Fibroblast of mammary gland (primary cell): ENCODE data around the gene NPTXR.

Source experiments
- DNase-seq: peaks from one replicate; pipeline ENCODE4 v3.0.0-alpha.2; 2010; ENCODE audit warnings: low read depth
- H3K4me3 ChIP-seq: 2 replicates; pipeline ENCODE4 v1.5.1; 2011; ENCODE audit warnings: low read depth, mild to moderate bottlenecking, low read length, moderate library complexity; ENCODE audit not compliant: control insufficient read depth
- TF ChIP-seq, protein P1 (sequence below): conservative IDR thresholded peaks from 2 replicates; pipeline ENCODE4 v1.5.1; 2011; ENCODE audit warnings: low read depth, low read length, inconsistent platforms; ENCODE audit not compliant: control insufficient read depth, insufficient read depth

NPTXR gene

DNA sequence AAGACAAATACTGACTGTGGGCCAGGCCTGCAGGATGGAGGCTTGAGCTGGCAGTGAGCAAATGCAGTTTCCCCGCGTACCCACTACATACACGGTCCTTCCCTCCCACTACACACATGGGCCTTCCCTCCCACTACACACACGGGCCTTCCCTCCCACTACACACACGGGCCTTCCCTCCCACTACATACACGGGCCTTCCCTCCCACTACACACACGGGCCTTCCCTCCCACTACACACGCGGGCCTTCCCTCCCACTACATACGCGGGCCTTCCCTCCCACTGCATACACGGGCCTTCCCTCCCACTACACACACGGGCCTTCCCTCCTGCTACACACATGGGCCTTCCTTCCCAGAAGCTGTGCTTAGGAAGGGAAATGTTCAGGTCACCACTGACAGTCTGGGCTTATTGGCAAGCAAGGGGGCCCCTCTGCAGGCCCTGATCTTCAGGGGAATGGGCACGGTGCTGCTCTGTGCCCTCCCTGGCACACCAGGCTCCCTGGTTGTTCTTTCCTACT lies 60.7 kb downstream of the NPTXR start:
- no peak overlapping the region for H3K4me3 ChIP-seq
- TF ChIP-seq, protein P1, sequence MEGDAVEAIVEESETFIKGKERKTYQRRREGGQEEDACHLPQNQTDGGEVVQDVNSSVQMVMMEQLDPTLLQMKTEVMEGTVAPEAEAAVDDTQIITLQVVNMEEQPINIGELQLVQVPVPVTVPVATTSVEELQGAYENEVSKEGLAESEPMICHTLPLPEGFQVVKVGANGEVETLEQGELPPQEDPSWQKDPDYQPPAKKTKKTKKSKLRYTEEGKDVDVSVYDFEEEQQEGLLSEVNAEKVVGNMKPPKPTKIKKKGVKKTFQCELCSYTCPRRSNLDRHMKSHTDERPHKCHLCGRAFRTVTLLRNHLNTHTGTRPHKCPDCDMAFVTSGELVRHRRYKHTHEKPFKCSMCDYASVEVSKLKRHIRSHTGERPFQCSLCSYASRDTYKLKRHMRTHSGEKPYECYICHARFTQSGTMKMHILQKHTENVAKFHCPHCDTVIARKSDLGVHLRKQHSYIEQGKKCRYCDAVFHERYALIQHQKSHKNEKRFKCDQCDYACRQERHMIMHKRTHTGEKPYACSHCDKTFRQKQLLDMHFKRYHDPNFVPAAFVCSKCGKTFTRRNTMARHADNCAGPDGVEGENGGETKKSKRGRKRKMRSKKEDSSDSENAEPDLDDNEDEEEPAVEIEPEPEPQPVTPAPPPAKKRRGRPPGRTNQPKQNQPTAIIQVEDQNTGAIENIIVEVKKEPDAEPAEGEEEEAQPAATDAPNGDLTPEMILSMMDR, result no peak
- DNase-seq, result no peak

DNA sequence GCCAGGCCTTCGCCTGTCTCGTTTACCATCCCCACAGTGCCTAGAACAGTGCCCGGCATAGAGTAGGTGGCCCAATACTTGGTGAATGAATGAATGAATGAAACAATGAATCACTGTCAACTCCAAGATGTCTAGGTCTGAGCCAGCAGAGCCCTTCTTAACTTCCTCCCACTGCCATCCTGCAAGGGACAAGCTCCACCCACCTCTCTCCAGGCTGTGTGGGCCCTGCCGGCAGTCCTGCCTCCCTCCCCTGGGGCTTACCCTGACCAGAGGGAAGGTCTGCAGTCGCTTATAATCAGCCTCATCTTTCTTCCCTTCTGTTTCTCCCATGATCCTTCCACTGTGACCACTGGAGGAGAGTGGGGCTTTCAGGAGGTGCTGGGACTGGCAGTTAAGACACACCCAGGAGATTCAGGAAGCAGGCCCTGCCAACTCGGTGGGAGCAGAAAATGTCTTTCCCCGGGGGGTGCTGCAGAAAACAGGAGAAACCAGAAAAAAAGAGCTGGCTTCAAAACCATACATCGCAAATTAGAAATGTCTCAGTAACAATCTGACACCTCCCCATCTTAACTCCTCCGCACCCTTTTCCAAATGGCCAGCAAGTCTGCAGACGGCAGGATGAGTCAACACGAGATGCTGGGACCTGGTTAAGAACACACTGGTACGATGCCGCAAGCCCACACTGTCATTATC lies 61.3 kb downstream of the NPTXR start:
- no peak overlapping the region for H3K4me3 ChIP-seq
- DNase-seq, result peak; percentile 76
- TF ChIP-seq, protein P1, result no peak

DNA sequence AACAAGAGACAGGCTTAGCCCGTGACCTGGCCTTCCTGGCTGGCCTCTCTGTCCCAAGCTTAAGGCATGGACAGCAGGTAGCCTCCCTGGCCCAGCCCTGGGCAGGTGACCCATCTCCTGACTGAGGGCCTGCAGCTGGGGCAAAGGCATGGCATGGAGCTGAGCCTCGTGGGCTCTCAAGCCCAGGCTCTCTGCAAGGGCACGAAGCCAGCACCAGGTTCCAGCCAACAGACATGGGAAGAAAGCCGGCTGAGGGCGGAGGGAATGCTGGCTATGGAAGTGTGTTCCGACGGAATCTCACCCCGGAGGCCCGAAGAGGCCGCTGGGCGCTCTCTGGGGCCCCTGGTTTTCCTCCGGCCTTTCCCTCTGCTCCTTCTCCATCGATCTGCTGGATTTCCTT lies 62.8 kb downstream of the NPTXR start:
- no peak overlapping the region for H3K4me3 ChIP-seq
- DNase-seq, result no peak
- TF ChIP-seq, protein P1, result no peak

DNA sequence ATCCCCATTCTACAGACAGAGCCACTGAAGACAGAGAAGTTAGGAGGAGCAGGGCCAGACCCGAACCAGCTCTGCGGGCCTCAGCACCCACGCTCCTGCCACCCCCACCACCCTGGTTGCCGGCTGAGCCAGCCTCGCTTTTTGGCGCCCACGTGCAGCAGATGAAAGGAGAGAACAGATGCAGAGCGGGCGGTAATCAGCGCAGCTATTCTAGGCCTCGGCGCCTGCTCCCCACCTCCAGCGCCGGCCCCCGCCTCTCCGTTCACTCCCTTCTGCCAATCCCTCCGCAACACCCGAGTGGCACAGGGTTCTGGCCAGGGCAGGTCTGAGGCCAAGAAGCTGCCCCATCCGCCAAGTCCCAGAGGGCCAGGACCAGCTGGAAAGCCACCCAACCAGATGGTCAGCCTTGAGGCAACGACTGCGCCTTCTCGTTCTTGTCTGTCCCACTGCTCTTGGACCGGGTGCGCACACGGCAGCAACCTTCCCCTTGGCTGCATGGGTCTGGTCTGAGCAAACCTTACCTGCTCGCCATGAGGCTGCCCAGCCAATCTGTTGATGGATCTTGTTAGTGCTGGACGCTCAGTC lies 66.6 kb downstream of the NPTXR start:
- TF ChIP-seq, protein P1, result no peak
- DNase-seq, result no peak
- H3K4me3 ChIP-seq, result no peak overlapping the region

DNA sequence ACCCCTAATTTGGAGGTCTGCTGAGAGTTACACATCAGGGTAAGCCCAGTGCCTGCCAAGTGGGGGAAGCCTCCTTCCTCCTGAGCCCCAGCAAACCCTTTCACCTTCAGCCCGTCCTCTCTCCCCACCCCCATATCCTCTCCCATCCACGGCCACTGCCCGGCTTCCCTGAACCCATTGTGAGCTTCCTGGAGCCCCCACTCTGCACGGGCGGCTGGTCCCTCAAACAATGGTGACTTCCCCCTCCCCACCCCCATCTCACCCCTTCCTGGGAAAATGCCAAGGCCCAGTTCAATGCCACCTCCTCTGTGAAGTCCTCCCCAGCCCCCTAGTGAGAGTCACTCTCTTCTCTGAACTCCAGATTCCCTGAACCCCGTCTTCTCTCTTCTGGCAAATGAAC lies 67.7 kb downstream of the NPTXR start:
- TF ChIP-seq, protein P1, result no peak
- DNase-seq, result no peak
- no peak overlapping the region for H3K4me3 ChIP-seq

DNA sequence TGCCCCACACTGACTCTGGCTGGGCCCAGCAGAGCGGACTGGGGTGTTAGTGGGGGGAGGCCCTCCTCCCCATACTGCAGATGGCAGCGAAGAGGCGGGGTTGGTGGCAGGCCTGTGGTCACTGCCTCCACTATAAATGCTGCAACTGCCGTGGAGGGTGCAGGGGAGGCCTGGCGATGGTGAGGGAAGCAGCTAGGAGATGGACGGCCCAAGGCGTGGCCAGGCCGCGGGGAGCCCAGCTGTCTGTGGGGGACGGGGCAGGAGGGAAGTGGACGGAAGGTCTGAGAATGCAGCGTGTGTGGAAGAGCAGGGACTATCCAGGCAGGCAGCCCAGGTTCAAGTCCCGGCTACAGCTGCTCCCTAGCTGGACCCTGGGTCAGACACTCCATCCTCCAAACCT lies 68.2 kb downstream of the NPTXR start:
- TF ChIP-seq, protein P1, result no peak
- H3K4me3 ChIP-seq, result no peak overlapping the region
- DNase-seq, result no peak
